Measurements from ENCODE around the gene KRT36.

Gene KRT36

GRCh38 chr17:41500131-41500911 is 10.6 kb upstream of the KRT36 start:
- no peak for DNase-seq

- no peak for DNase-seq
Measured at GRCh38 chr17:41499714-41500113, 10.0 kb upstream of the KRT36 start.

- DNase-seq: no peak
Measured at GRCh38 chr17:41498276-41498675, 8.6 kb upstream of the KRT36 start.

- peak; percentile 13 for DNase-seq
Measured at GRCh38 chr17:41496803-41497484, 7.2 kb upstream of the KRT36 start.

GRCh38 chr17:41494524-41494923 is 4.8 kb upstream of the KRT36 start:
- DNase-seq: no peak

- peak; percentile 72 for DNase-seq
Measured at GRCh38 chr17:41492771-41493170, 3.1 kb upstream of the KRT36 start.

GRCh38 chr17:41492351-41492750 is 2.6 kb upstream of the KRT36 start:
- DNase-seq: no peak

- no peak for DNase-seq
Measured at GRCh38 chr17:41491476-41491875, 1.8 kb upstream of the KRT36 start.

GRCh38 chr17:41490000-41490990 is 585 bp upstream of the KRT36 start:
- peak; percentile 77 for DNase-seq

GRCh38 chr17:41486809-41487530 is 2.7 kb downstream of the KRT36 start:
- no peak for DNase-seq

GRCh38 chr17:41486316-41486715 is 3.4 kb downstream of the KRT36 start:
- no peak for DNase-seq

- DNase-seq: no peak
Measured at GRCh38 chr17:41484920-41485904, 4.5 kb downstream of the KRT36 start.

- DNase-seq: peak; percentile 17
Measured at GRCh38 chr17:41483991-41484826, 5.5 kb downstream of the KRT36 start.

GRCh38 chr17:41483531-41483930 is 6.2 kb downstream of the KRT36 start:
- DNase-seq: no peak

GRCh38 chr17:41481036-41481435 is 8.7 kb downstream of the KRT36 start, which contains the start of gene KRT35:
TSS of gene KRT35 (minus strand) at chr17:41481151. CDS start at chr17:41481097, 54 bp downstream.
- no peak for DNase-seq

GRCh38 chr17:41480581-41480980 is 9.1 kb downstream of the KRT36 start:
- DNase-seq: no peak

GRCh38 chr17:41480136-41480535 is 9.6 kb downstream of the KRT36 start:
- DNase-seq: no peak

- no peak for DNase-seq
Measured at GRCh38 chr17:41478237-41478636, 11.5 kb downstream of the KRT36 start.

- no peak for DNase-seq
Measured at GRCh38 chr17:41476866-41477815, 12.6 kb downstream of the KRT36 start.

All from DMS79 treated with DMSO at 0.1 percent for 48 hours (cell line).